Parathyroid adenoma (tissue), 2 donors: ENCODE data around the gene ARPP21.

Experiments used
- H2AFZ ChIP-seq: fragments of 300-600 bp; sonication (generic); one replicate; pipeline ENCODE4 v1.7.0; 2017; ENCODE audit warnings: antibody characterized with exemption, mild to moderate bottlenecking
- H3K27ac ChIP-seq: fragments of 300-600 bp; sonication (generic); one replicate; pipeline ENCODE4 v1.7.0; 2017
- H3K27me3 ChIP-seq: fragments of 300-600 bp; sonication (generic); one replicate; pipeline ENCODE4 v1.7.0; 2017; ENCODE audit warnings: low read length; ENCODE audit not compliant: control insufficient read depth, insufficient read depth
- H3K36me3 ChIP-seq: fragments of 300-600 bp; sonication (generic); one replicate; pipeline ENCODE4 v1.7.0; 2017; ENCODE audit warnings: low read length; ENCODE audit not compliant: control insufficient read depth, insufficient read depth
- H3K4me1 ChIP-seq: fragments of 300-600 bp; sonication (generic); one replicate; pipeline ENCODE4 v1.7.0; 2017; ENCODE audit warnings: control low read depth
- H3K4me2 ChIP-seq: fragments of 300-600 bp; sonication (generic); one replicate; pipeline ENCODE4 v1.7.0; 2017; ENCODE audit warnings: low read length
- H3K4me3 ChIP-seq: fragments of 300-600 bp; sonication (generic); one replicate; pipeline ENCODE4 v1.7.0; 2017; ENCODE audit warnings: low read depth, low read length
- H3K79me2 ChIP-seq: fragments of 300-600 bp; sonication (generic); one replicate; pipeline ENCODE4 v1.7.0; 2017; ENCODE audit warnings: control low read depth
- H3K9ac ChIP-seq: fragments of 300-600 bp; sonication (generic); one replicate; pipeline ENCODE4 v1.7.0; 2017; ENCODE audit warnings: mild to moderate bottlenecking
- H3K9me3 ChIP-seq: fragments of 300-600 bp; sonication (generic); one replicate; pipeline ENCODE4 v1.7.0; 2017; ENCODE audit warnings: low read length; ENCODE audit not compliant: control insufficient read depth
- CTCF ChIP-seq: fragments of 300-600 bp; sonication (generic); IDR thresholded peaks from one replicate; pipeline ENCODE4 v1.7.0; 2017; ENCODE audit warnings: antibody characterized with exemption, mild to moderate bottlenecking
- donor health status: primary hyperparathyroidism.

The ARPP21 gene

GRCh38 chr3:35677797-35678196 lies 38.5 kb downstream of the ARPP21 start:
- no peak for TF ChIP-seq CTCF
- no peaks in the 10 kb centered on the region for H3K4me1 ChIP-seq
- H3K79me2 ChIP-seq = no peaks in the 10 kb centered on the region
- H3K27ac ChIP-seq = no peak overlapping the region
- H3K4me3 ChIP-seq = no peak overlapping the region
- H3K4me2 ChIP-seq = no peak overlapping the region
- H2AFZ ChIP-seq = no peak overlapping the region
- no peaks in the 10 kb centered on the region for H3K9me3 ChIP-seq
- H3K9ac ChIP-seq = no peak overlapping the region
- H3K36me3 ChIP-seq = no peaks in the 10 kb centered on the region
- H3K27me3 ChIP-seq = no peaks in the 10 kb centered on the region

DNA sequence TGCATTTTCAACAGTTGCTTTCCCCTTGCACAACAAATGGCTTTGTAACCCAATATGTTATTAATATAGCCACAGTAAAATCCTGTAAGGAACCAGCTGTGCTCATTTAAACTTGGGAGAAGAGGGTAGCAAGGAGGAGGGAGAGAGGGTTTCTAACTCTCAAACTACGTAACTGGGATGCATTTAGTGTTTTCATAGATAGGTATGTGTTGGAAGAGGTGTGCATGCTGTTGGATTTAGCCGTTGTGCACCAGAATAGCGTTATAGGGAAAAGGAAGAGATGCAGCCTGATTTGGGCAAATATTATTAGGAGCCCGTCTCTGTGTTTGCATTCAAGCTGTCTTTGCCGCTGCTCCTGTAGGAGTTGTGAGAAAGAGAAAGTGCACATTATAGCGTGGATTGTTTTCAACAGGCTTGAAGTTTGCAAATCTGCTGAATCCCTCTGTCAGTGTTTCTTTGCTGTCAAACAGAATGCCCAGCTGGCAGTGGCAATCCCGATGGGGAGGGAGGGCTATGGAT lies 39.4 kb downstream of the ARPP21 start:
- Histone ChIP-seq H3K9ac (no peak overlapping the region), H3K4me3 (no peak overlapping the region)

GRCh38 chr3:35679409-35680080 lies 40.2 kb downstream of the ARPP21 start:
- TF ChIP-seq CTCF = no peak
- Histone ChIP-seq H3K27me3 (no peaks in the 10 kb centered on the region), H3K36me3 (no peaks in the 10 kb centered on the region), H3K4me2 (no peak overlapping the region), H2AFZ (no peak overlapping the region), H3K9me3 (no peaks in the 10 kb centered on the region), H3K4me3 (no peak overlapping the region), H3K27ac (no peak overlapping the region), H3K4me1 (no peaks in the 10 kb centered on the region), H3K9ac (no peak overlapping the region), H3K79me2 (no peaks in the 10 kb centered on the region)

More for the DNA sequence above, 39.4 kb downstream of the ARPP21 start:
- H3K36me3 ChIP-seq = no peaks in the 10 kb centered on the region
- H3K27me3 ChIP-seq = no peaks in the 10 kb centered on the region
- no peaks in the 10 kb centered on the region for H3K4me1 ChIP-seq
- H3K9me3 ChIP-seq = no peaks in the 10 kb centered on the region
- TF ChIP-seq CTCF = no peak
- no peak overlapping the region for H2AFZ ChIP-seq
- H3K27ac ChIP-seq = no peak overlapping the region
- H3K4me2 ChIP-seq = no peak overlapping the region
- no peaks in the 10 kb centered on the region for H3K79me2 ChIP-seq

- no peaks in the 10 kb centered on the region for H3K27me3 ChIP-seq
- no peak for TF ChIP-seq CTCF
- no peak overlapping the region for H3K9ac ChIP-seq
- no peak overlapping the region for H3K27ac ChIP-seq
- no peaks in the 10 kb centered on the region for H3K9me3 ChIP-seq
- H2AFZ ChIP-seq = no peak overlapping the region
- H3K79me2 ChIP-seq = no peaks in the 10 kb centered on the region
- no peak overlapping the region for H3K4me2 ChIP-seq
- no peaks in the 10 kb centered on the region for H3K4me1 ChIP-seq
- no peak overlapping the region for H3K4me3 ChIP-seq
- no peaks in the 10 kb centered on the region for H3K36me3 ChIP-seq
Observed at GRCh38 chr3:35680866-35681650, 41.7 kb downstream of the ARPP21 start.
